SU-DHL-6 (cell line): ENCODE data around the gene LMBRD2.

Experiments used
- EZH2phosphoT487 ChIP-seq: fragments of 200-600 bp; sonication (generic), shearing (Covaris generic); conservative IDR thresholded peaks from 2 replicates; pipeline ENCODE4 v1.6.1; 2018; ENCODE audit warnings: mild to moderate bottlenecking, antibody characterized with exemption, low read length, moderate library complexity, mixed read lengths
- TF ChIP-seq, protein P1 (sequence below): fragments of 200-600 bp; sonication (generic); IDR thresholded peaks from one replicate; pipeline ENCODE4 v1.5.1; 2017; ENCODE audit warnings: antibody characterized with exemption, mild to moderate bottlenecking, low read length, moderate library complexity; ENCODE audit not compliant: insufficient read depth, poor library complexity, severe bottlenecking

DNA sequence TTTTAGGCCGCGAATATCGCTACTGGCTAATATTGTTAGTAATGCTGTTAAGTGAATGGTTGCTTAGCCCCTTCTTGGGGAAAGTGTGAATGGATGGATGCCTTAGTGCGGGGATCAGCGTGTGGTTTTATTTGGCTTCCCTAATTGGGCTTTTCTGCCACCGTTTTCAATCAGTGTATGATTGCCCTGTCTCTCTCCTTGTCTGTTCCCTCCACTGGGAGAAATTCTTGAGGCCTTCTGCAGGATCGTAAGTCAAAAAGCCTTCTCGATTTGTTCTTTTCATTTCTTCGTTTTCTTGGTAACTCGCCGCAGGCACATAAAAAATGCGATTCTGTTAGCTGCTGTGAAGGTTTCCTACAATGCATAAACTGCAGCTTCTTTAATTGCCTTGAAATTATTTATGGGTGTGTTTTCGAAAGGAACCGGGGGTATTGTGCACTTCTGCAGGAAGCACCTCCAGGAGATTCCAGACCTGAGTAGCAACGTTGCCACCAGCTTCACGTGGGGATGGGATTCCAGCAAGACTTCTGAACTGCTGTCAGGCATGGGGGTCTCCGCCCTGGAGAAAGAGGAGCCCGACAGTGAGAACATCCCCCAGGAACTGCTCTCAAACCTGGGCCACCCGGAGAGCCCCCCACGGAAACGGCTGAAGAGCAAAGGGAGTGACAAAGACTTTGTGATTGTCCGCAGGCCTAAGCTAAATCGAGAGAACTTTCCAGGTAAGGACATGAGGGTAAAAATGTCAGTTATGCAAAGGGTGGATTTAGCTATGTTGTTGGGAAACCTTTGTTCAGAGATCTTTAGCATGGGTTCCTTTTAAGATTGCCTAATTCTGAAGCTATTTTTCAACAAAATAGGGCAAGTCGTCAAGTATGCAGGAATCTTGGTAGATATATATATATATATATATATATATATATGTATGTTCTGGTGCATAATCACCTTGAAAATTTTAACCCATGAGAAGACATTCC is 924 bp upstream of the LMBRD2 start:
- TF ChIP-seq, protein P1, sequence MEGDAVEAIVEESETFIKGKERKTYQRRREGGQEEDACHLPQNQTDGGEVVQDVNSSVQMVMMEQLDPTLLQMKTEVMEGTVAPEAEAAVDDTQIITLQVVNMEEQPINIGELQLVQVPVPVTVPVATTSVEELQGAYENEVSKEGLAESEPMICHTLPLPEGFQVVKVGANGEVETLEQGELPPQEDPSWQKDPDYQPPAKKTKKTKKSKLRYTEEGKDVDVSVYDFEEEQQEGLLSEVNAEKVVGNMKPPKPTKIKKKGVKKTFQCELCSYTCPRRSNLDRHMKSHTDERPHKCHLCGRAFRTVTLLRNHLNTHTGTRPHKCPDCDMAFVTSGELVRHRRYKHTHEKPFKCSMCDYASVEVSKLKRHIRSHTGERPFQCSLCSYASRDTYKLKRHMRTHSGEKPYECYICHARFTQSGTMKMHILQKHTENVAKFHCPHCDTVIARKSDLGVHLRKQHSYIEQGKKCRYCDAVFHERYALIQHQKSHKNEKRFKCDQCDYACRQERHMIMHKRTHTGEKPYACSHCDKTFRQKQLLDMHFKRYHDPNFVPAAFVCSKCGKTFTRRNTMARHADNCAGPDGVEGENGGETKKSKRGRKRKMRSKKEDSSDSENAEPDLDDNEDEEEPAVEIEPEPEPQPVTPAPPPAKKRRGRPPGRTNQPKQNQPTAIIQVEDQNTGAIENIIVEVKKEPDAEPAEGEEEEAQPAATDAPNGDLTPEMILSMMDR, result no peak
- no peak for TF ChIP-seq EZH2phosphoT487
